Eye (tissue), 1 donor: ENCODE data around the gene C13orf46.
A peak's percentile ranks its signal among the peaks of the same experiment; 100 is the strongest.

Experiments used
- DNase-seq: peaks from one replicate; pipeline ENCODE4 v3.0.0-alpha.2; 2015

C13orf46 gene

DNA sequence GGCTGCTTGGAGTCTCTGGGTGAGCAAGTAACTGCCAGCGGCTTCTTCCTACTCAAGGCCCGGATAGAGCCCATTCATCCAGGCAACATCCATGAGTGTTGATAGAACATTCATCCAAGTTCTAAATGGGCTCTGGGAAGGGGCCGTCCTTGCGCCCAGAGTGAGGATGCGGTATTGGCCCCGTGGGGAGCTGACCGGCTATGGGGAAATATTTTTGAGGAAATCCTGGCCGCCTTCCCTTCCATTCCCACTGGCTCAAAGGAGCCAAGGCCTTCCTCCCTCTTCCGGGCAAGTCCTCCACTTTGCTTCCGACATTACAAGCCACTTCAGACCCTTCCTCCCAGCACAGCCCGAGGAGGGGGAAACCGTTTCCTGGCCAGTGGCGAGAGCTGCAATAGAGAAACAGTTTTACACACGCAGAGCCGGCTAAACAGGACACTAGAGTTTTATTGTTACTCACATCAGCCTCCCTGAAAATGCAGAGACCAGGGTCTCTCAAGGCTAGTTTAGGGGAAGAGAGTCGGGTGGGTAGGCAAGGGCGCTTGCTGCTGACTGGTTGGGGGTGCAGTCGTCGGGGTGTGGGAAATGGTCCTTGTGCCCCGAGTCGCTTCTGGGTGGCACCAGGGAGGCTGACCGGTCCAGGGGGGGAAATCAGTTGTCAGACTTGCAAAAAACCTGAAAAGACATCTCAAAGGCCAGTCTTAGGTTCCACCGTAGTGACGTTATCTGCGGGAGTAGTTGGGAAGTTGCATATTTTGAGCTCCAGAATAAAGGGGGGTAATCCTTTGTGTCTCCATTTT lies 37.5 kb downstream of the C13orf46 start:
- DNase-seq = no peak

GRCh38 chr13:113935001-113935844 lies 38.7 kb downstream of the C13orf46 start:
- DNase-seq = peak; percentile 75

DNA sequence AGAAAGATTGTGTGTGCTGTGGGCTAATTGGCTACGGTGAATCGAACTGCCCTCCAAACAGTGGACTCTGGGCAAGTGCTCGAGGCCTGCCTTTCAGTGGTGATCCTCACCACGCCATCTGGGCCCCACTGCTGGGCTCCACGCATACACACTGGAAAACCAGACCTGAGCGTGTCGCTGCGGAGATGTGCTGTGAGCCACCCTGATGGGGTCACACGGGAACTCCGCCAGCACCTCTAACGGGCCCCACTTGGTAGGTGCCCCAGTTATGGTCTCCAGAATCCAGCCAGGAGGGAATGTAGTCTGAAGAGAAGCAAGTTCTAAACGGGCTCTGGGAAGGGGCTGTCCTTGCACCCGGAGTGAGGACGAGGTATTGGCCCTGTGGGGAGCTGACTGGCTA lies 39.3 kb downstream of the C13orf46 start:
- DNase-seq = no peak

GRCh38 chr13:113933901-113934300 lies 40.0 kb downstream of the C13orf46 start:
- no peak for DNase-seq

- DNase-seq = peak; percentile 93
Measured at GRCh38 chr13:113931841-113932459, 41.9 kb downstream of the C13orf46 start.

DNA sequence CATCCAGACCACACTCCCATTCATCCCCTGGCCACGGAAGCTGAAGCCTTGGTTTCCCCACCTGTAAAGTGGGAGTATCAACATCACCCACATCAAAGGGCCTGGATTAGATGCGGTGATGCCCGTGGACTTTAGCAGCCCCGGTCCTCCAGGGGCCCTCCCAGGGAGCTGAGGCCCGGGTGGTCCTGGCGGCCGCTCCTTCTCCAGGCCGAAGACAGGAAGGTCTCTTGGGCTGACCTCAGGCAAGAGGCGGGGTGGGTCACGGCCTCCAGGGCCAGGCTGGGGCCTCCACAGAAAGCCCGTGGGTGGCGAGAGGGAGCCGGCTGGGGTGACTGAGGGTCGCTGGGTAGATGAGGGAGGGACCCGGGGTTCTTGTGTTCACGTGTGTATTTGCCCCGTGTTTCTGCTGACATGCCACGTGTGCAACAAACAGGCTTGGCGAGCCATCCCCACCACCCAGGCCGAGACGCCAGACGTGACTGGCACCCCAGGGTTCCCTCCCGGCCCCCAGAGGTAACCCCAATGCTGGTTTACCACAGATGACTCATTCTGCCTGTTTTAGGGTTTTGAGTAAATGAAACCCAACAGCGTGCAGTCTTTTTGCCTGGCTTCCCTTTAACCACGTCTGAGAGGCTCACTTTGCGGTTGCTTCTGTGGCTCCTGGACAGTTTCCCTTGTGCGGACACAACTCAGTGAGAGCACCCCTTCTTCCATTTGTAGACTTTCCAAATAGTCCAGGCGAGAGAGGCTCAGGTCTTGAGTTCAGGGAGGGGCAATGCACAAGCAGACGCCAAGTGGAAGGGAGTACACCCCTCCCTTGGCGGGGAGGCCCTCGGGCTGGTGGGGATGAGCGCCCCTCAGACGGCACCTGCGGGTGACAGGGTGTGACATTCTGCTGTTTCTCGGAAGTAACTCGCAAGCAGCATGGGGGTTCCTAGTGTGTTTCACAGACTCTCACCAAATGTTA lies 42.9 kb downstream of the C13orf46 start:
- DNase-seq = no peak

DNA sequence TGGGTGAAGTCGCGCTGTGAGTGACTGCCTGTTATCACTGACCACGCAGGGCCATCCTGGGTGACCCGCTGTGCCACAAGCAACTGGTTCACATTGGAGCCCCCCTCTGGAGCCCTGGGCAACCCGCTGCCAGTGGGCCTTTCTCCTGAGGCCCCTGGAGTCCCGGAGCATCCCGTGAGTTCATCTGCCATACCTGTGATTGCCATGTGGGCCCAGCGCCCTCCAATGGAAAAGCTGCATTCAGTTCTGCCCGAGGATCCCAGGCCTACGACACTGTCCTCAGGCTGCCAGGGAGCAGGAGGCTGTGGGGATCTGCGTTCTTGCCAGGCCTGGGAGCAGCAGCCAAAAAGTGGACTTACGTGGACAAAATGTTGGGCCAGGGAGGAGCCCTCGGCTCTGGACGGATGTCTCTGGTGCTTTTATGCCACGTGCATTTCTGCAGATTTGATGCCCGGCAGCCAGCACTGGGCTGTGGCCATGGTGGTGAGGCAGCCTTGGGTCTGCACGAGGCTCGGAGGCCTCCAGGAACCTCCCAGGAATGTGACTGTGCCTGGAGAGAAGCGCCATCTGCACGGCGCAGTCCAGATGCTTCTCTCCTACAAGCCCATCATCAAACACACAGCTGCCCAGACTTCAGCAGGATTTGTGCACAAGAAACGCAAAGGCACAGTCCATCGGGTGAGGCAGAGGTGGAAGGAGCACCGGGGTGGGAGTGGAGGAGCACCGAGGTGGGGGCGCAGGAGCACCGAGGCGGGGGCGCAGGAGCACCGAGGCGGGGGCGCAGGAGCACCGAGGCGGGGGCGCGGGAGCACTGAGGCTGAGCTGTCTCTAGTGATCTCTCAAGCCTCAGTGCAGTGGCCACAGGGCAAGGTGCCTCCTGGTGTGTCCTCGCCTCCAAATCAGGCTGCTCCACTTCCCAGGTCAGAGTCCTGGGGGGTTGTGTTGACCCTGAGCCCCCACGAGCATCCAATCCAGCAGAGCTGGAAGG lies 44.0 kb downstream of the C13orf46 start:
- no peak for DNase-seq

- DNase-seq = no peak
Measured at GRCh38 chr13:113928685-113929627, 44.9 kb downstream of the C13orf46 start.

DNA sequence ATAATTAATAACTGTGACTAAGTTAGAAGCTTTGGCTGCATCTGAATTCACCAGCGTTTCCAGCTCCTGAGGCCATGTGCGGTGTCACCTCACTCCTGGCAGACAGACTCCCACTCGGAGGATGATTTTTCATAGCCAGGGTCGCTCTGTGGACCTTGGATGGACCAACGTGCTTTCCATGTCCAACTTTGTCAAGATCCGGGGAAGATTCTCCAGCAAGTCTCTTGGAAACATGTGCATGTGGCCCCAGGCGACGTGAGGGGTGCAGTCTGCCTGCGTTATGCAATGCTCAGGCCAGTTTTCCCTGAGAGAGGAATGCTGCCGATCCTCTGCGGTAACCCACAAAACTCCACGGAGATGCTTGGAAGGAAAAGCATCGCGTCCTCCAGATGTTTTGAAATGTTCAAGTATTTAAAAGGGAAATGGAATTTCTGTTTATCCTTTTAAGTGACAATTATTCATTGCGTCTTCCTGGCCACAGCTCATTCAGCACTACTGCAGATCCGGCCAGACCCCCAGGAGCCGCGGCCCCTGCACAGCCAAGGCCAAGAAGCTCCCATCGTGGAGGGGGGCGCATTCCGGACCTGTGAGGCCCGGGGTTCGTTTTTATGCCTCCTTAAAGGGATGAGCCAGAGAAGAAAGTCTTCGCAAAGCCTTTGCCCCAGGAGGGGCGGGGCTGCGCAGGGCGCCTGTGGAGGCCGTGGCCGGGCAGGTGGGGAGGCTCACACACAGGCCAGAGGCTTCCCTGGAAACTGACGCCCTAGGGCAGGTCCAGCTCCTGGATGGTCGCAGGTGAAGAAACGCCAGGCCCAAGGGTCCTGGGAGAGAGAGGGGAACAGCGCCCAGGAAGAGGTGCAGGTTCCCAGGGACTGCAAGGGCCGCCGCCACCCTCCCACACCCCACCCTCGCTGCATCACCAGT lies 46.0 kb downstream of the C13orf46 start:
- peak; percentile 72 for DNase-seq

DNA sequence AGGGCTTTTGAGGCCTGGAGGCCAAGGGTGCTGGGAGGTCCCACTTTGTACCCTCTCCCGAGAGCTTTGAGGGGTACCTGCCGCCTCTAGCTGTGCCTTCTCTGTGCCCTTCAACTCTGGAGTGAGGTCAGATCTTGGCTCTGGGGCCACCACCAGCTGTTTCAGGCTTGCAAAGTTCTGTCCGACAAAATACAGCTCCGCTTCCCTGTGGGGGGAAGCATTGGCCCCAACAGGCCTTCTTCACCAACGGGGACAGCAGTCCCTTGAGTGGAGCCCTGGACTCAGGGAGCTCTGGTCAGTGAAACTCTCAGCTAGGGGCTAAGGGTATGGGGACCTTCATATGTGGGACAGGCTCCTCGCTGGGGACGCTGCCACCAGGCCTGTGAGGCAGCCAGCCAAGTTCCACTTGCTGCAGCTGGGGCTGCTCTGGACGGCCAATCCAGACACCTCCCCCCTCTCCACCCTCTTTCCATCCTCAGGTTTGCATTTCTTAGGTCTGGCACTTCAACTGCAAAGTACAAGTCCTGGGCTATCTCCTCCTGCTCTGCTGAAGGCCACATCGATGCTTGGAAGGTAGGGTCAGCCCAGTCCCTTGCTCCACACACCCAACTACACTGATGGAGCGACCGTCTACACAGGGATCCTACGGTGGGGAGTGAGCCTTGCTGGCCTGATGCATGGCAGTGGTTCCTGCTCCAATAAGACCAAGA lies 46.8 kb downstream of the C13orf46 start:
- no peak for DNase-seq

DNA sequence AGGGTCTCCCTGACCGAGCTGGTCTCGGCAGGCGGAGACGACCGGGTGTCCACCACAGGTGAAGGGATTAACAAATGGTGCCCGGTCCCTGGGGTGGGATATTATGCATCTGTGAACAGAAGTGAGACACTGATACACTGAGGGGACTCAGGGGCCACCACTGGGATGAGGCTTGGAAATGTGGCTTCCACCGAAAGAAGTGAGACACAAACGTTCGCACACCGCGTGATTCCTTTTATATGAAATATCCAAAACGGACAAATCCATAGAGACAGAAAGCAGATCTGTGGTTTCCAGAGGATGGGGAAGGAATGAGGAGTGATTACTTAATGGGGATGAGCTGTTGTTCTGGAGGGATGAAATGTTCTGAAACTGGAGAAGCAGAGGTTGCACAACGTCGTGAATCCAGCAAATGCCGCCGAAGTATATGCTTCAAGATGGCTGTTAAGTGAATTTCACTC lies 47.5 kb downstream of the C13orf46 start:
- DNase-seq = no peak

DNA sequence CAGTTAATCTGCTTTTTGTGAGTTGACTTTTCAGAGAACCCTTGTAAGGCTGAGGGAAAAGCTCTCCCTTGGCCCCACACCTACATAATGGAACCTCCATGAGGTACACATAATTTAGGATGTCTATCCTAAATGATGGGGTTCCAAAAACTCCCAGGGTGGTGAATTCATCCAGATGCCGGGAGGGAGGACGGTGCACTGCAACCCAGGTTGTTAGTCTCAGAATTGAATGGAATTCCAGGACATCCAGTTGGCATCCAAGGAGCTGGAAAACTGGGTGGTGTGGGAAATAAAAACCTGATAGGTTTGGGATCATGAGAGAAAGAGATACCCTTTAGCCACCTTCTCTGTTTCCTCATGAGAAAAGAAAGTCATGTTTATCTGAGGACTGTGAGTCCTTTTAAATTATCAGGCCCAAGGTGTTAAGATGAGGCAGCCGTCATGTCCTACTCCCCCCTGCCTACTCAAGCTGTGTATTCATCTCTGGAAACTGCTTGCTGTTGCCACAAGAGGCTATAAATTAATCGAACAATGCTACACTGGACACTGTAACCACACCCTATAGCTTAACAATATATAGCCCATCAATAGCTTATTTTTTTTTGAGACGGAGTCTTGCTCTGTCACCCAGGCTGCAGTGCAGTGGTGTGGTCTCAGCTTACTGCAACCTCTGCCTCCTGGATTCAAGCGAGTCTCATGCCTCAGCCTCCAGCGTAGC lies 49.5 kb downstream of the C13orf46 start:
- no peak for DNase-seq

GRCh38 chr13:113923376-113924063 lies 50.4 kb downstream of the C13orf46 start:
- DNase-seq = no peak

DNA sequence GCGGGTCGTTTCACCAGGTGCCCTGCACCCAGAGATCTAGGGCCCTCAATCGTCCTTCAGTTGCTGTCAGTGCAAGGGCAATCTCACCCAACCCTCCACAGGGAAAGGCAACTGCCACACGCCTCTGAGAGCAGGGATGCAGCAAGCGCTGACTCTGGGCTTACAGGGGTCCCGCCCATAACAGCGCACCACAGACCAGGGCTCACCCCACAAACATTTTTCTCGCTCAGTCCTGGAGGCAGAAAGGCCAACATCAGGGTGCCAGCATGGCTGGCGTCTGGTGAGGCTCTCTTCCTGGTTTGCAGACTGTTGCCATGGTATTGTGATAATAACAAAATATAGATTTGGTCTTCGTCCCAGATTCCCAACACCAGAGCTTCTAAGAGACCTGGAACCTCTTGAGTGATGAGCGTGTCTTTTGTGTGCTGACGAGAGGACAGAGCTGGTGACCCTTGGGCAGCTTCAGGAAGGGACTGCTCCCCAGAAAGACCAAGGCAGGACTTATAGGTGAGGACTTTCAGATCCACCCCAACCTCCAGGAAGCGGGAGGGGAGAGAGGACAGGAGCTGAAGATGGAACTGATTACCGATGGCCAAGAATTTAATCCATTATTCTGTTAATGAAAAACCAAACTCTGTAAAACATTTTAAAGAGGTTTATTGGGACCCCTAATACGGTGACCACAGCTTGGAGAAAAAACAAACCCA lies 51.3 kb downstream of the C13orf46 start:
- DNase-seq = no peak

DNA sequence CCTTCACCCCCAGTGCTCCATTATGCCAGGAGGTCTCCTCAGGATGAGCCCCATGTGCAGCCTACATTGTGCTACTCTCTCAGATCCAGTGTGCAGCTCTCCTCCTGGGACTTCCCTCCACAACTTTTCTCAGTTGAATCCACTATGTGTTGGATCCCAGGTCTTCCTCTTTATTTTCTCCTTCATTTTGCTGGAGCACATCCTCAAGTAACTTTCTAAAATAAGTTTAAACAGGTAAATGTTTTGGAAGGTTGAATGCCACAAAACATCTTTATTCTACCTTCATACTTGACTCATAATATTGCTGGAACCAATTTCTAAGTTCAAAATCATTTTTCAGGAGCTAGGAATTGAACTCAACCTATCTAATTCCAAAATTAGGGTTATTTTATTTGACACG lies 52.1 kb downstream of the C13orf46 start:
- no peak for DNase-seq
